ENCODE measurements around the gene FBXW11. TPM values are rescaled to one million over a fixed set of nuclear protein-coding genes. Genes with fewer than 3 reads are reported as not detected.

The FBXW11 gene
- total RNA-seq, 4 donors from 2014 or later: 41.1 to 49.7 (median 43.0) TPM

- WGBS: 86% methylated on average over 1 of the region's 1 CpG
- H3K9me3 ChIP-seq: no peaks in the 10 kb centered on the region
- TF ChIP-seq POLR2A (IDR thresholded peaks at IDR 0.05) (no peak), EP300 (IDR thresholded peaks at IDR 0.05) (no peak)
- peaks cover 79% of the 10 kb centered on the region for H3K36me3 ChIP-seq
- no peak overlapping the region for H3K4me3 ChIP-seq
- no peaks in the 10 kb centered on the region for H3K4me1 ChIP-seq
- H3K27me3 ChIP-seq: no peaks in the 10 kb centered on the region
- H3K27ac ChIP-seq: no peak overlapping the region
- no peak for DNase-seq (ENCODE audit: low spot score in 2 of 2)
These were observed 134.7 kb downstream of the FBXW11 start for GRCh38 chr5:171871711-171872110.

- no peak for DNase-seq (ENCODE audit: low spot score in 2 of 2)
- H3K4me1 ChIP-seq: no peaks in the 10 kb centered on the region
- H3K4me3 ChIP-seq: no peak overlapping the region
- 93% methylated on average over 1 of the region's 1 CpG for WGBS
- TF ChIP-seq POLR2A (IDR thresholded peaks at IDR 0.05) (no peak), POLR2AphosphoS5 (IDR thresholded peaks at IDR 0.05) (no peak), EP300 (IDR thresholded peaks at IDR 0.05) (no peak)
- TF ChIP-seq, protein P1, sequence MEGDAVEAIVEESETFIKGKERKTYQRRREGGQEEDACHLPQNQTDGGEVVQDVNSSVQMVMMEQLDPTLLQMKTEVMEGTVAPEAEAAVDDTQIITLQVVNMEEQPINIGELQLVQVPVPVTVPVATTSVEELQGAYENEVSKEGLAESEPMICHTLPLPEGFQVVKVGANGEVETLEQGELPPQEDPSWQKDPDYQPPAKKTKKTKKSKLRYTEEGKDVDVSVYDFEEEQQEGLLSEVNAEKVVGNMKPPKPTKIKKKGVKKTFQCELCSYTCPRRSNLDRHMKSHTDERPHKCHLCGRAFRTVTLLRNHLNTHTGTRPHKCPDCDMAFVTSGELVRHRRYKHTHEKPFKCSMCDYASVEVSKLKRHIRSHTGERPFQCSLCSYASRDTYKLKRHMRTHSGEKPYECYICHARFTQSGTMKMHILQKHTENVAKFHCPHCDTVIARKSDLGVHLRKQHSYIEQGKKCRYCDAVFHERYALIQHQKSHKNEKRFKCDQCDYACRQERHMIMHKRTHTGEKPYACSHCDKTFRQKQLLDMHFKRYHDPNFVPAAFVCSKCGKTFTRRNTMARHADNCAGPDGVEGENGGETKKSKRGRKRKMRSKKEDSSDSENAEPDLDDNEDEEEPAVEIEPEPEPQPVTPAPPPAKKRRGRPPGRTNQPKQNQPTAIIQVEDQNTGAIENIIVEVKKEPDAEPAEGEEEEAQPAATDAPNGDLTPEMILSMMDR (IDR thresholded peaks at IDR 0.05): no peak
- H3K27ac ChIP-seq: no peak overlapping the region
- no peaks in the 10 kb centered on the region for H3K9me3 ChIP-seq
- no peaks in the 10 kb centered on the region for H3K27me3 ChIP-seq
- peaks cover 63% of the 10 kb centered on the region for H3K36me3 ChIP-seq
These were observed 136.5 kb downstream of the FBXW11 start for GRCh38 chr5:171869956-171870355.

- peaks cover 55% of the 10 kb centered on the region for H3K36me3 ChIP-seq
- no peak overlapping the region for H3K27ac ChIP-seq
- H3K27me3 ChIP-seq: no peaks in the 10 kb centered on the region
- no peaks in the 10 kb centered on the region for H3K9me3 ChIP-seq
- TF ChIP-seq, protein P1 (IDR thresholded peaks at IDR 0.05): no peak
- TF ChIP-seq POLR2A (IDR thresholded peaks at IDR 0.05) (no peak), POLR2AphosphoS5 (IDR thresholded peaks at IDR 0.05) (no peak), EP300 (IDR thresholded peaks at IDR 0.05) (no peak)
- no peak overlapping the region for H3K4me3 ChIP-seq
- WGBS: 79% methylated on average over 2 of the region's 2 CpGs
- no peak for DNase-seq (ENCODE audit: low spot score in 2 of 2)
- H3K4me1 ChIP-seq: peaks cover 5% of the 10 kb centered on the region
These were observed 138.2 kb downstream of the FBXW11 start for GRCh38 chr5:171868236-171868635.

DNA sequence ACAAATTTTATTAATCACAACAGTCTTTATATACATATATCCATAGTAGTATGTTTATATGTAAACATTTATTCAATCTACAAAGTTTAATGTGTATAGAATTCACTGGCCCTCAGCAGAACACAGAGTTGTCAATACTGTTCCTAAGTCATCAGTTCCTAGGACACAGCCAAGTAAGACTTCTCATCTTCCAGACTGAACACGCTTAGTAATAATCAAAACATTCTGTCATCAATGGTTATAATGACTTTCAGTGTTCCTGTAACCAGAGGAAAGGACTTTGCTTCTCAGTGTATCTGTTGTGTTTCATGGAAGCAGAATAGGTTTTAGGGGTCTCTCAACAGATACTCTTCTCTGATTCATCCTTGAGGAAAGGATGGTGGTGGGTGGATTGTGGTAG, 138.7 kb downstream of the FBXW11 start:
- Histone ChIP-seq H3K36me3 (peaks cover 51% of the 10 kb centered on the region), H3K27ac (no peak overlapping the region), H3K27me3 (no peaks in the 10 kb centered on the region), H3K4me1 (peaks cover 9% of the 10 kb centered on the region), H3K9me3 (no peaks in the 10 kb centered on the region), H3K4me3 (no peak overlapping the region)
- DNase-seq (ENCODE audit: low spot score in 2 of 2): no peak
- WGBS: 64% methylated on average over 1 of the region's 1 CpG
- TF ChIP-seq POLR2A (IDR thresholded peaks at IDR 0.05) (no peak), POLR2AphosphoS5 (IDR thresholded peaks at IDR 0.05) (no peak), EP300 (IDR thresholded peaks at IDR 0.05) (no peak)
- TF ChIP-seq, protein P1 (IDR thresholded peaks at IDR 0.05): no peak

GRCh38 chr5:171865471-171865870, 141.0 kb downstream of the FBXW11 start:
- H3K27ac ChIP-seq: no peak overlapping the region
- TF ChIP-seq POLR2A (IDR thresholded peaks at IDR 0.05) (no peak), EP300 (IDR thresholded peaks at IDR 0.05) (no peak), POLR2AphosphoS5 (IDR thresholded peaks at IDR 0.05) (no peak)
- TF ChIP-seq, protein P1 (IDR thresholded peaks at IDR 0.05): no peak
- H3K36me3 ChIP-seq: peaks cover 40% of the 10 kb centered on the region
- DNase-seq (ENCODE audit: low spot score in 2 of 2): no peak
- no peaks in the 10 kb centered on the region for H3K9me3 ChIP-seq
- H3K4me1 ChIP-seq: peaks cover 9% of the 10 kb centered on the region
- 87% methylated on average over 6 of the region's 6 CpGs for WGBS
- no peak overlapping the region for H3K4me3 ChIP-seq
- H3K27me3 ChIP-seq: no peaks in the 10 kb centered on the region

GRCh38 chr5:171863935-171864334, 142.5 kb downstream of the FBXW11 start:
- Histone ChIP-seq H3K9me3 (no peaks in the 10 kb centered on the region), H3K27ac (no peak overlapping the region), H3K4me3 (no peak overlapping the region), H3K36me3 (peaks cover 25% of the 10 kb centered on the region), H3K27me3 (no peaks in the 10 kb centered on the region), H3K4me1 (peaks cover 9% of the 10 kb centered on the region)
- DNase-seq (ENCODE audit: low spot score in 2 of 2): no peak
- 54% methylated on average over 6 of the region's 6 CpGs for WGBS
- TF ChIP-seq POLR2A (IDR thresholded peaks at IDR 0.05) (no peak), POLR2AphosphoS5 (IDR thresholded peaks at IDR 0.05) (no peak), EP300 (IDR thresholded peaks at IDR 0.05) (no peak)
- TF ChIP-seq, protein P1 (IDR thresholded peaks at IDR 0.05): no peak

Measured in suprapubic skin (tissue), 4 donors.